PC-3 (cell line): ENCODE measurements around the gene SPON2. TPM values are rescaled to one million over a fixed set of nuclear protein-coding genes. Genes with fewer than 3 reads are reported as not detected.
A peak's percentile ranks its signal among the peaks of the same experiment; 100 is the strongest.

Experiments used
- ATAC-seq: fragments of 200-7000 bp; cut with Tn5 transposase; 2 replicates; pipeline ENCODE4 v1.9.1; 2020; ENCODE audit warnings: mild to moderate bottlenecking, moderate library complexity
- BruUV-seq: library from RNA; stranded (reverse); fragments of 400-500 nt; replicated peaks from 2 replicates; lab custom pipeline; 2021; lab: Mats Ljungman, UMichigan
- CTCF ChIA-PET: fragments of 300-600 bp; sonication (Branson Sonifier 250); formaldehyde crosslinking; loops from one replicate; lab custom pipeline; 2022; ENCODE audit warnings: antibody characterized with exemption; lab: Charles Lee
- POLR2A ChIA-PET: fragments of 300-600 bp; sonication (Branson Sonifier 250); formaldehyde crosslinking; loops from one replicate; lab custom pipeline; 2022; ENCODE audit warnings: antibody characterized with exemption; ENCODE audit not compliant: unreplicated experiment; lab: Charles Lee
- DNase-seq: peaks from one replicate; pipeline ENCODE4 v3.0.0-alpha.2; 2015
- H2AFZ ChIP-seq: fragments of 300-600 bp; sonication (generic); 2 replicates; pipeline ENCODE4 v1.6.0; 2016; ENCODE audit warnings: antibody characterized with exemption, low read length
- H3F3A ChIP-seq: fragments of 300-600 bp; sonication (generic); one replicate; pipeline ENCODE4 v1.6.0; 2017; ENCODE audit warnings: antibody characterized with exemption, low read length, control low read depth, mild to moderate bottlenecking; ENCODE audit not compliant: unreplicated experiment
- H3K27ac ChIP-seq: fragments of 300-600 bp; sonication (generic); 2 replicates; pipeline ENCODE4 v1.5.1; 2016; ENCODE audit warnings: mild to moderate bottlenecking, low read length
- H3K27me3 ChIP-seq: fragments of 300-600 bp; sonication (generic); 2 replicates; pipeline ENCODE4 v1.6.1; 2016; ENCODE audit warnings: low read length, mixed read lengths
- H3K36me3 ChIP-seq: fragments of 300-600 bp; sonication (generic); 2 replicates; pipeline ENCODE4 v1.6.1; 2016; ENCODE audit warnings: low read depth, mixed run types, low read length, mixed read lengths
- H3K4me1 ChIP-seq: fragments of 300-600 bp; sonication (generic); 2 replicates; pipeline ENCODE4 v1.5.1; 2016; ENCODE audit warnings: low read length; ENCODE audit not compliant: insufficient read depth
- H3K4me2 ChIP-seq: fragments of 300-600 bp; sonication (generic); 2 replicates; pipeline ENCODE4 v1.6.0; 2016; ENCODE audit warnings: low read length
- H3K4me3 ChIP-seq: fragments of 300-600 bp; sonication (generic); 2 replicates; pipeline ENCODE4 v1.5.1; 2016; ENCODE audit warnings: mild to moderate bottlenecking, low read length, mixed read lengths
- H3K79me2 ChIP-seq: fragments of 300-600 bp; sonication (generic); 2 replicates; pipeline ENCODE4 v1.6.1; 2017; ENCODE audit warnings: low read length, mixed read lengths
- H3K9ac ChIP-seq: fragments of 300-600 bp; sonication (generic); 2 replicates; pipeline ENCODE4 v1.6.0; 2016; ENCODE audit warnings: mild to moderate bottlenecking, low read length
- H3K9me2 ChIP-seq: fragments of 300-600 bp; sonication (generic); replicated peaks from 2 replicates; pipeline ENCODE4 v1.6.1; 2016; ENCODE audit warnings: mixed run types, low read length, mixed read lengths
- H3K9me3 ChIP-seq: fragments of 300-600 bp; sonication (generic); 2 replicates; pipeline ENCODE4 v1.6.1; 2016; ENCODE audit warnings: low read length, mixed read lengths
- H4K20me1 ChIP-seq: fragments of 300-600 bp; sonication (generic); 2 replicates; pipeline ENCODE4 v1.6.1; 2016; ENCODE audit warnings: low read length, mixed read lengths
- CTCF ChIP-seq: fragments of 300-600 bp; sonication (generic); conservative IDR thresholded peaks from 2 replicates; pipeline ENCODE4 v1.5.1; 2017; ENCODE audit warnings: antibody characterized with exemption, low read depth, mild to moderate bottlenecking, low read length
- EZH2 ChIP-seq: fragments of 300-600 bp; sonication (generic); IDR thresholded peaks from one replicate; pipeline ENCODE4 v1.6.1; 2017; ENCODE audit warnings: antibody characterized with exemption, mild to moderate bottlenecking, low read length; ENCODE audit not compliant: unreplicated experiment
- EZH2phosphoT487 ChIP-seq: fragments of 300-600 bp; sonication (generic); IDR thresholded peaks from 2 replicates; pipeline ENCODE4 v1.6.1; 2018; ENCODE audit warnings: mild to moderate bottlenecking, antibody characterized with exemption, low read length, borderline replicate concordance
- intact Hi-C: fragments of 100-400 bp; cut with micrococcal nuclease; formaldehyde crosslinking; loops from 2 replicates; pipeline ENCODE4 v1.9.0; 2023
- total RNA-seq: library from RNA; depleted of rRNA; stranded (reverse); fragments of >200 nt; gene quantifications from 2 replicates; pipeline ENCODE4 v1.2.3, GENCODE V29; 2014

SPON2 gene
- total RNA-seq, 1 experiment from 2014 or later: 0.80 TPM

GRCh38 chr4:1178300-1179088 lies 6.1 kb upstream of the SPON2 start:
- Histone ChIP-seq H4K20me1 (no peaks in the 10 kb centered on the region), H3K79me2 (no peaks in the 10 kb centered on the region), H3F3A (no peaks in the 10 kb centered on the region), H3K36me3 (no peaks in the 10 kb centered on the region), H2AFZ (no peak overlapping the region), H3K9ac (no peak overlapping the region), H3K27ac (no peak overlapping the region), H3K9me3 (no peaks in the 10 kb centered on the region), H3K4me3 (no peak overlapping the region), H3K4me1 (peaks cover 5% of the 10 kb centered on the region; the same call in 1 of the 2 replicates), H3K4me2 (no peak overlapping the region), H3K27me3 (no peaks in the 10 kb centered on the region), H3K9me2 (no peaks in the 10 kb centered on the region)
- BruUV-seq: no TSS peak
- DNase-seq (no peak), ATAC-seq (no peak)
- intact Hi-C loops: no loop called here
- ChIA-PET CTCF (no interaction called here), POLR2A (no interaction called here)
- TF ChIP-seq CTCF: no peak
- no peak for TF ChIP-seq EZH2
- no peak for TF ChIP-seq EZH2phosphoT487

GRCh38 chr4:1177274-1178141 lies 5.1 kb upstream of the SPON2 start:
- CTCF ChIA-PET: no interaction called here
- Histone ChIP-seq H3K79me2 (no peaks in the 10 kb centered on the region), H4K20me1 (no peaks in the 10 kb centered on the region), H3K4me2 (no peak overlapping the region), H3K27ac (no peak overlapping the region), H3K9me3 (no peaks in the 10 kb centered on the region), H3K4me3 (no peak overlapping the region), H2AFZ (no peak overlapping the region), H3K9me2 (no peaks in the 10 kb centered on the region), H3F3A (no peaks in the 10 kb centered on the region), H3K27me3 (peaks cover under 1% of the 10 kb centered on the region; the same call in 1 of the 2 replicates), H3K4me1 (peaks cover 5% of the 10 kb centered on the region; the same call in 1 of the 2 replicates), H3K36me3 (no peaks in the 10 kb centered on the region), H3K9ac (no peak overlapping the region)
- POLR2A ChIA-PET: no interaction called here
- ATAC-seq (peak; percentile 82), DNase-seq (peak; percentile 7)
- no TSS peak for BruUV-seq
- no peak for TF ChIP-seq EZH2phosphoT487
- no peak for TF ChIP-seq CTCF
- TF ChIP-seq EZH2: no peak
- intact Hi-C loops: no loop called here
